Islet precursor cell (in vitro differentiated cells): ENCODE results near the gene GBE1.
"Not testable (repeated sequence)": the region's sequence is repeated elsewhere in the genome, so short reads cannot be mapped to it uniquely, and the experiment has no call there.

ENCODE experiments used
- DNase-seq: peaks from one replicate; pipeline ENCODE4 v3.0.0-alpha.2; 2018

The GBE1 gene

DNA sequence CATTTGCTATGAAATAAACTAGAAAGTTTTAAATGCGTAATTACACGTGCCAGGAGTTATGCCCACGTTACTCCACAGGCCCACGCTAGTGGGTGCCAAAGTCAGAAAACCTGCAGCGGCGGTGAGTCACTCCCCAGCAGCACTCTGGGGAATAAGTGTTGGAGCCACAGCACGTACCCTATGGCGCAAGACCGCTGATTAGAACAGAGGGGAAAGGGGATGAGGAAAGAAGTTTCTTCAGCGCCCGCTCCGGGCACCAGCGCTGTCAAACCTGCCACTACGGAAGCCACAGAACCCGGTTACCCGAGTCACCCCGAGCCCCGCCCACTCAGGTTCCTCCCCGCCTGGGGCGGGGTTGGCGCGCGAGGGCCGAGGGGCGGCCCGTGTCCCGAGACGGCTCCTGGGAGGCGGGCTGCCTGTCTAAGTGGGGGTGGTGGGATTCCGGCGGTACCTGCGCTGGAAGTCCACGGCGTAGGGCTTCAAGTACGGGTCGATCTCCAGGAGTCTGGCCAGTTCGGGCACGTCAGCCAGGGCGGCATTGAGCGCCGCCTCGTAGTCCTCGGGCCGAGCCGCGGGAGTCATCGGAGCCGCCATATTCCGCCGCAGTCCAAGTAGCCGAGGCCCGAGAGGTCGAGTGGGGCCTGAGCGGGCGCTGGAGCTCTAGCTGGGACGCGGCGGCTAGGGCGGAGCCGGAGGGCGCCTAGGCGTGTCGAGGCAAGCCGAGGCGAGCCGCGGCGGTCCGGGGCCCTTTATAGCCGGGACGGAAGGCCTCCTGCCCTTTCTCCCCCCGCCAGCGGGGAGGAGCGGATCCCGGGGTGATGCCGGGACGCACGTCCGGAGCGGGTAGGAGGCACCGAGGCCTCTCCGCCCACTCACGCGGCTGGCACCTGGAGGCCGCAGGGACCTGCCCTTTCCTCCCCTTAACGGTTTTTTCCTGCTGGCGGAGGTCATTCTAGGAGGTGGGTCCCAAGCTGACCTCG, at the start of gene GBE1:
Gene GBE1 (minus strand): TSS at position 722 of the 980 bp plus-strand sequence. CDS start 128 bp downstream, at position 594.
- DNase-seq, result peak; percentile 96

DNA sequence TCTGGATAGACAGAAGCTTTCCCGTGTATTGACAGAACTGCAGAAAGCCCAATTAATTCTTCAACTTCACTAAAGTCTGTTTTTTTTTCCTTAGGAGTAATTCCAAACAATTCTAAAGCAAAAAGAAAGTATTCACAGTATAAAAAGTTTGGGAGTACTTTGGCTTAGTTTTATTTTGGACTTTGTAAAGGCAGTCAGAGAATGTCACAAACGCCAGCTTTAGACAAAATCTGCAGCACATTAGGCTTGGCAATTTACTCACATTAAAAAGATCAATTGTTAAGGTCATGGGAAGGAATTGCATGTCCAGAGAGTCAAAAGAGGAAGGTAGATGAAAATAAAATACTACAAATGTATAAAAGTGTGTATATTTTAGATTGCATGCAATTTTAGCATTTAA, 47.5 kb upstream of the GBE1 start:
- no peak for DNase-seq

DNA sequence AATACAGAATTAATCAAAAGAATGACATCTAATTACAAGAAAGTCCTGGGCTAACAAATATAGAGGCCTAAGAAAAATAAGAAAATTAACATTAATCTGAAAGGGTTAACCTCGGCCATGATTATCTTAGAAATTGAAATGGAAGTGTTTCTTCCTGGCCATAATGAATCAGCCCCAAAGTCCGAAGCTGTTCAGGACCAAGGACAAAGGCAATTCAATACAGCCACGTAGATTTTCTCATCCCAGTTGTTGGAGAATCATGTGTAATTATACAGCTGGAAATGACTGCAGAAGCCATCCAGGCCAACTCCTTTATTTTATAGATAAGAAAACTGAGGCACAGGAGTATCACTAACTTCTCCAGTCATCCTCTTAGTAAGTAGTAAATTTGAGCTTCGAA, 38.0 kb upstream of the GBE1 start:
- DNase-seq, result no peak

DNA sequence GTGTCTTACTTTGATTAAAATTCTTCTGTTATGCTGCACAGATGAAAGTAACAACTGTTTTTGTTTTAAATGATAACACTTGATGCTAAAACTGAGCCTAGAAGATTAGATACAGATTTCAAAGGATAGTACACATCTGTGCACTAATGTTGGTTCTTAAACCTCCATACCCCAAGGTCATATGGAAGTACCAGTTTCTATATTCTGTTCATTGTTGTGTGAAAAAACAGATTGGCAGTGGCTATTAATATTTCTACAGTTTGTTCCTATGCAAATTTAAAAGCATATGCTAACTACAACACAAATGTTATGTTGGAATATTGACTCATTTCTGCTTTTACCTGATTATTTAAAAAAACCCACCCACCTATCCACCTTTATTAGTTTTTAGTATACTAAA, 32.0 kb upstream of the GBE1 start:
- no peak for DNase-seq

- DNase-seq, result no peak
These were observed 28.7 kb upstream of the GBE1 start for GRCh38 chr3:81790117-81790516.

DNA sequence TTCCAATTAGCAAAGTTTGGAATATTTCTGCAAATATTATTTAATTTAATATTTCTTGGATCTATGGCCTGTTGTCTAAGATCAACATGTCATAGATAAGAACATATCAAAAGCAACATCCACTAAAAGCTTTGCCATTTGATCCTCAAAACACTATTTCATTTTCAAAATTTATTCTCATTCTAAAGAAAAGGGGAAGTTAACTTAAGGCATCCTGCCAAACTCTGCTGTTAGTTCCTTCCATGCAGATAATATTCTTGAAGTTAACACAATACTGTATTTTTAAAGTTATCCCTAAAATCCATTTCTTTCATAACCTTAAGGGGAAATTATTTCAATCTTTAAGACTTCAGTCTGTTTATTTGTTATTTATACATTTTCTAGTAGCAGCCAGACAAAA, 28.2 kb upstream of the GBE1 start:
- no peak for DNase-seq

GRCh38 chr3:81788610-81789009, 27.2 kb upstream of the GBE1 start:
- DNase-seq, result no peak

- DNase-seq, result no peak
These were observed 26.6 kb upstream of the GBE1 start for GRCh38 chr3:81788044-81788443.

GRCh38 chr3:81782585-81782984, 21.1 kb upstream of the GBE1 start:
- DNase-seq, result no peak

DNA sequence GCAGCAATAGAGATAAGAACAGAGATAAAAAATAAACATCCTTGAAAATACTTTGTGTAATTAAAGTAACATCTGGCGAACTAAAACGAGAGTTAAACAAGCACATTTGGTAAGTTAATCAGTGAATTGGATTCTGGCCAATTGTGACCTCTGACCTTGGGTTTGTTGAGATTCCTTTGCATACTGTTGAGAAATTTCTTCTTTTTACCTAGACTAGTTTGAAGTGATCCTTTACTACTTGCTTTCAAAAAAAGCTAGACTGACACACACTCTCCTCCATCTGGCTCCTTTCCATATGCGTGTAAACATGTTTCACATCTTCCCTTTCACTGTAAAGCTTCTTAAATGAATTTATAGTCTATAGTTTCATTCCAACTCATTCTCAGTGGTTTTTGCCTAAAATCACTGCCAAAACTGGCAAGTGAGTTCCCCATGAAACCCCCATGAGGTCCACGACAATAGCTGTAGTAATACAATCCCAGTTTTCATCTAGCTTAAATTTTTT, 17.3 kb upstream of the GBE1 start:
- no peak for DNase-seq

GRCh38 chr3:81776643-81777042, 15.2 kb upstream of the GBE1 start:
- no peak for DNase-seq

DNA sequence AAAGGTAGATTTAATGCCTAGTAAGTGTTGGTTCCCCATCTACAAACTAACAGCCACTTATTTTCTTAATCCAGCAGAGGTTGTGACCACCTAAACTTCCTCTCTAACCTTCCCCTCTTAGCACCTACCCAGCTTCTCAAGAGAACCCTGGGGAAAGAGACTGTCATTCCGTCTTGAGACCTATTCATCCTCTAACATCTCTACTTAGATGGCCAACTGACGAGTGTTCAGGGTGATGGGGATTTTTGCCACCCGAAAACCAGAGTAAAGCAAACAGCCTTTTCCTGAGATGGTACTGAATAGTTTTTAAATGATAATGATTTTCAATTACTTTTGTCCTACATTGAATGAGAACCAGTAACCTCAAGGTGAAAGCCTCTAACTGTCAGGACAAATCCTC, 9.3 kb upstream of the GBE1 start:
- DNase-seq, result no peak

DNA sequence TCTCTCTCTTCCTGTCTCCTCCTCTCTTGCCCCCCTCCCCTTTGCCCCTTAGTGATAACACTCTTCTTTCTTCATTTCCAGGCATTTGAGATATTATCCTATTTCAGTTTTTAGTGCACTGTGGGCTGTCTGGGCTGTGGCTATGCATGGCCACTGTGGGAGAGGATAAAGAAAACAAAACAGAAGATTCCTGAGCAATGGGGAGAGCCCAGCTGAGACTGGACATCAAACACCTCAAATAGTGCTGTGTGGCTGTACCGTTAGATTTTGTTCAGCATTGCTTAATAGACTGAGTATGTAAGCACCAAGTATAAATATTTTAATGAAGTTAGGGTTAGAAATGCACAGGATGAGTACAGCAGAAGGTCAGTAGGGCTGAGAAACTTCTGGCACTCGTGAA, 7.9 kb upstream of the GBE1 start:
- DNase-seq, result no peak

DNA sequence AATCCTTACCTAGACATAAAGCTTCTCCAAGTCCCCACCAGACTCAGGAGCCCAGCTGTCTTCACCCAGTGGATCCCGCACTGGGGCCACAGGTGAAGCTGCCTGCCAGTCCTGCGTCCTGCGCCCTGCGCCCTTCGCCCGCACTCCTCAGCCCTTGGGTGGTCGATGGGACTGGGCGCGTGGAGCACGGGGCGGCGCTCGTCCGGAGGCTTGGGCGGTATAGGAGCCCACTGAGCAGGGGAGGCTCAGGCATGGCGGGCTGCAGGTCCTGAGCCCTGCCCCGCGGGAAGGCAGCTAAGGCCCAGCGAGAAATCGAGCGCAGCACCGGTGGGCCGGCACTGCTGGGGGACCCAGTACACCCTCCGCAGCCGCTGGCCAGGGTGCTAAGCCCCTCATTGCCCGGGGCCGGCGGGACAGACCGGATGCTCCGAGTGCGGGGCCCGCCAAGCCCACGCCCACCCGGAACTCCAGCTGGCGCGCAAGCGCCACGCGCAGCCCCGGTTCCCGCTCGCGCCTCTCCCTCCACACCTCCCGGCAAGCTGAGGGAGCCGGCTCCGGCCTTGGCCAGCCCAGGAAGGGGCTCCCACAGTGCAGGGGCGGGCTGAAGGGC, 5.9 kb upstream of the GBE1 start:
- DNase-seq, result not testable (repeated sequence)

- no peak for DNase-seq
These were observed 4.0 kb upstream of the GBE1 start for GRCh38 chr3:81765400-81765799.

DNA sequence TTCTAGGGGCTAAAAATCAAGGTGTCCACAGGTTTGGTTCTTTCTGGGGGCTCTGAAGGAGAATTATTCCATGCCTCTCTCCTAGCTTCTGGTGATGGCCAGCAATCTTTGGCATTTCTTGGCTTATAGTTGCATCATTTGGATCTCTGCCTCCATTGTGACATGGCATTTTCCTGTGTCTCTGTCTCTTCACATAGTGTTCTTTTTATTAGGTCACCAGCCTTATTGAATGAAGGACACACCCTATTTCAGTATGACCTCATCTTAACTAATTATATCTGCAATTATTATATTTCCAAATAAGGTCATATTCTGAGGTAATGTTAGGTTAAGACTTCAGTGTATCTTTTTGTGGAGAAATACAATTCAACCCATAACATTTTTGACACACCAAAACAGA, 3.2 kb upstream of the GBE1 start:
- DNase-seq, result no peak

- no peak for DNase-seq
These were observed 2.6 kb upstream of the GBE1 start for GRCh38 chr3:81764002-81764401.

- DNase-seq, result no peak
These were observed 1.6 kb upstream of the GBE1 start for GRCh38 chr3:81763001-81763400.

DNA sequence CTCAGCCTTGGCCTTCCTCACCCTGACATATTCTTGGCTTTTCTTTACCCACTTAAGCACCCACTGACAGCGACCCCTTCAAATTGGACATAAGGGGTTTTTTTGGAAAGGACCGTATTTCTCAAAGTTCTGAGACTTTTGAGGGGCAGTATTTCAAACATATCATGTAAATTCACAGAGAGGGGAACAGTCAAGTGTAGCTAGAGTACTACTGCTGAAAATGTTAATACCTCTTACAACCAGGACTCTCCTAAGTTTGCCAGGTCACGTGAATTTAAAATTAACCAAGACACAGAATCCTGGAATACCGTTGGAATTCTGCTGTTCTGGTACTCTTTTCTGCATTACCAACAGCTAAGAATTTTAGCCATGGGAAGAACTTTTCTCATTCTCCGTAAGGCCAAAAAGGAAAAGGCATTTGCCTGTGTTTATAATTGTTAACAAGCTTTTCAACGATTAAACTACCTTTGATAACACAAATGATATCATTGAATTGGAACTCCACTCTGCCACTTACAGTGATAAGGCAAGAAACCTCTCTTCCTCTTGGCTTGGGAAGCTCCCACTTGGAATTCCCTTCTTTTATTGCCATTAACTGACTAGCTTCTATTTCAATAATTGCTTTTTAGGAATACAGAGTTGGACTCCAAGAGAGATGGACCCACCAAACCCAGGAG, 597 bp upstream of the GBE1 start:
- no peak for DNase-seq

DNA sequence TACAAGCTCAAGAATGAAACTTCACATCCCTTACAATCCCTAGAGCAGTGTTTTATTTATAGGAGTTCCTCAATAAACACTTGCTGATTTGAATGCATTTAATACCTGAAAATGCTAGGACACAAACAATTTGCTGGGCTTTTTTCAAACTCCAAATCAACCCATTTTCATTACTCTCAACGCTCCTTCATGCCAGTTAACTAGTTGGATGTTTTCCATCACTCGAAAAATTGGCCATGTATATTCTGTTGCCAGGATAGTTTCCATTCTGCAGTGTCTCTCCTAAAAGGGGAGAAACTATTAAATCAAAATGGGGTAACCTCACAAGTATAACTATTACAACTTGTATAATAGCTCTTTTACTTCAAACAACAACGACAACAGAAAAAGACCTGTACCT, 1.2 kb downstream of the GBE1 start:
- no peak for DNase-seq

- DNase-seq, result not testable (repeated sequence)
These were observed 2.7 kb downstream of the GBE1 start for GRCh38 chr3:81758771-81759170.

DNA sequence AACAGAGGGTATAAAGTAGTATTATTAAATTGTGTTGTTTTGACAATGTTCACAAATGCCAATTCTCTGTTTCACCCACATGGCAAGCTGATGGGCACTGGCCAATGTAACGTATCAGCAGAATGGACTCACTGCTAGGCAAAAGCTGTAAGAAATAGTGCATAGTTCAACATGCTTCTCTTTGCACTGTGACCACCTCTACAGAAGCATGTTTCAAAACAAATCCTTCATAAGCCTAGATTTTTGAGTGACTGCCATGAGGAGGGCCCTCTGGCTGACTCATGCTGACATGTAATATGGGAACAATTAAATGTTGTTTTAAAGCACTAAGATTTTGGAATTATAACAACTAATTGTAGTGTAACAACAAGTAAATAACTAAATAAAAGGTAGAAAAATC, 3.2 kb downstream of the GBE1 start:
- no peak for DNase-seq

DNA sequence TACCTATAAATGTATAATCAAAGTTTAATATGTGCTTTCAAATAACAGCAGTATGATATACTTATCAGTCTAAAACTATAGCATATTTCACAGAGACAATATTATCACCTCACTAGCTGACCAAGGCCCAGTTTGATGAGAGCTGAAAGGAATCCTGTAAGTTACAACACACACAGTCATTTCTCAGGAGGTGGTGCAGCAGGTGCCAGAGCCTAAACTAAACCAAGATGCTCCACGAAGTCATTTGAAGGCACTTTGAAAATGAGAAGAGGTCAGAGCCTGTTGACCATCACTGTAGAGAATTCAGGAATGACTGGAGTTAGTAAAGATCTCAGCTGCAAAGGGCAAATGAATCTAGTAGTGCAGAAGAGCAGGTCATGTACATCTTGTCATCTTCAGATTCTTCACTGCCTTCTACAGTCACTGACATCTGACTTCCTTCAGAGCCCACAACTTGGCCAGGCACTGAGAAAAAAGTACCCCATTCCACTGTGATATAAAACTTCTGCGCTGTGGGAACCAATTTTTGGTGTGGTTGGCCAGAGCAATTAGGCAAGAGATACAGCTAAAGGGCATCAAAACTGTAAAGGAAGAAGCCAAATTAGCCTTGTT, 7.9 kb downstream of the GBE1 start:
- no peak for DNase-seq
